Transverse colon (tissue), 4 donors: Measurements from ENCODE around the gene ZNF621. TPM values are rescaled to one million over a fixed set of nuclear protein-coding genes. Genes with fewer than 3 reads are reported as not detected.

Experiments used
- DNase-seq: peaks from one replicate; pipeline ENCODE4 v3.0.0-alpha.2; 2019
- H3K27ac ChIP-seq, 4 donors: fragments of 200-600 bp; sonication (generic); 2 replicates each; pipeline ENCODE4 v1.5.1; 2016 to 2018; ENCODE audit warnings: inconsistent platforms in 4 of 4
- H3K27me3 ChIP-seq: fragments of 200-600 bp; sonication (generic); 2 replicates; pipeline ENCODE4 v1.5.1; 2017; ENCODE audit warnings: inconsistent platforms
- H3K36me3 ChIP-seq, 4 donors: fragments of 200-600 bp; sonication (generic); 2 replicates each; pipeline ENCODE4 v1.5.1; 2017 to 2019; ENCODE audit warnings: inconsistent platforms in 4 of 4
- H3K4me1 ChIP-seq, 4 donors: fragments of 200-600 bp; sonication (generic); 2 replicates each; pipeline ENCODE4 v1.5.1; 2017 to 2020; ENCODE audit warnings: inconsistent platforms in 4 of 4
- H3K4me3 ChIP-seq, 4 donors: fragments of 200-600 bp; sonication (generic); 1 replicate in 1 of 4; 2 replicates in 3 of 4; pipeline versions ENCODE4 v1.5.1 to v1.6.1; 2017 to 2019; ENCODE audit warnings: inconsistent platforms in 4 of 4
- H3K9me3 ChIP-seq, 2 donors: fragments of 200-600 bp; sonication (generic); 2 replicates each; pipeline ENCODE4 v1.5.1; 2017 to 2019; ENCODE audit warnings: inconsistent platforms in 2 of 2
- EP300 ChIP-seq: sonication (generic); formaldehyde crosslinking; IDR thresholded peaks from one replicate; pipeline ENCODE4 v1.6.1; 2017; ENCODE audit warnings: antibody characterized with exemption, low read depth
- POLR2A ChIP-seq: fragments of 450-650 bp; IDR thresholded peaks from one replicate; pipeline ENCODE4 v1.6.1; 2016; ENCODE audit warnings: antibody characterized with exemption, mild to moderate bottlenecking, moderate library complexity
- POLR2AphosphoS5 ChIP-seq, 3 donors: sonication (generic); formaldehyde crosslinking; IDR thresholded peaks; one replicate each; pipeline ENCODE4 v1.6.1; 2016; ENCODE audit warnings: antibody characterized with exemption in 3 of 3
- WGBS, 2 donors: methylation state at CpG; one replicate each; pipeline ENCODE4 v1.1.5; 2018; ENCODE audit warnings: low coverage in 1 of 2; 5-methylcytosine and 5-hydroxymethylcytosine counted together
- in situ Hi-C, 4 donors: fragments of 200-750 bp; cut with MboI; loops; one replicate each; pipeline versions ENCODE4 v1.15.0 to v1.15.1; 2017; ENCODE audit warnings: low sequenced_read_pairs in 3 of 4, low pct_ligation_motif_present in 1 of 4, low pct_unique_long_range_greater_than_20kb in 1 of 4
- intact Hi-C: fragments of 100-400 bp; cut with DNase I; formaldehyde crosslinking; loops from one replicate; pipeline ENCODE4 v1.15.1; 2023; ENCODE audit warnings: low total_unique reads
- total RNA-seq, 4 donors: library from RNA; depleted of rRNA; stranded (reverse); fragments of >200 nt; gene quantifications; one replicate each; pipeline ENCODE4 v1.1.0, GENCODE V29; 2016
- TF ChIP-seq, protein P1 (sequence below), 5 experiments: fragments of 200-600 bp in 3 of 5; fragments of 450-650 bp in 2 of 5; sonication (generic) in 3 of 5; IDR thresholded peaks; 1 replicate in 2 of 5; 2 replicates in 3 of 5; pipeline ENCODE4 v1.5.1; 2016 to 2017; ENCODE audit warnings: antibody characterized with exemption in 5 of 5, inconsistent platforms in 3 of 5, mild to moderate bottlenecking in 2 of 5, moderate library complexity in 1 of 5

ZNF621 gene
- total RNA-seq, 4 donors from 2014 or later, result 11.9 to 21.9 (median 16.2) TPM

- no peak overlapping the region for H3K4me3 ChIP-seq
- H3K27ac ChIP-seq, result no peak overlapping the region
- WGBS, 2 donors, result 100% methylated on average over 1 of the region's 1 CpG
- H3K9me3 ChIP-seq, result no peaks in the 10 kb centered on the region
- H3K4me1 ChIP-seq, result peaks cover 0 to 8% (median 0%) of the 10 kb centered on the region in 4 donors
- intact Hi-C loops (loop anchor here (5.0 kb wide), 1 partner anchor 1296 kb away; no protein-coding TSS in a partner anchor), in situ Hi-C loops (loop anchor here (5.0 to 25.0 kb wide), 10 partner anchors 244 to 1301 kb away; partner anchors contain the start of gene CTNNB1 (in 1 of the 4))
- no peak for DNase-seq
- H3K27me3 ChIP-seq, result no peaks in the 10 kb centered on the region
- no peaks in the 10 kb centered on the region for H3K36me3 ChIP-seq
- TF ChIP-seq, protein P1, sequence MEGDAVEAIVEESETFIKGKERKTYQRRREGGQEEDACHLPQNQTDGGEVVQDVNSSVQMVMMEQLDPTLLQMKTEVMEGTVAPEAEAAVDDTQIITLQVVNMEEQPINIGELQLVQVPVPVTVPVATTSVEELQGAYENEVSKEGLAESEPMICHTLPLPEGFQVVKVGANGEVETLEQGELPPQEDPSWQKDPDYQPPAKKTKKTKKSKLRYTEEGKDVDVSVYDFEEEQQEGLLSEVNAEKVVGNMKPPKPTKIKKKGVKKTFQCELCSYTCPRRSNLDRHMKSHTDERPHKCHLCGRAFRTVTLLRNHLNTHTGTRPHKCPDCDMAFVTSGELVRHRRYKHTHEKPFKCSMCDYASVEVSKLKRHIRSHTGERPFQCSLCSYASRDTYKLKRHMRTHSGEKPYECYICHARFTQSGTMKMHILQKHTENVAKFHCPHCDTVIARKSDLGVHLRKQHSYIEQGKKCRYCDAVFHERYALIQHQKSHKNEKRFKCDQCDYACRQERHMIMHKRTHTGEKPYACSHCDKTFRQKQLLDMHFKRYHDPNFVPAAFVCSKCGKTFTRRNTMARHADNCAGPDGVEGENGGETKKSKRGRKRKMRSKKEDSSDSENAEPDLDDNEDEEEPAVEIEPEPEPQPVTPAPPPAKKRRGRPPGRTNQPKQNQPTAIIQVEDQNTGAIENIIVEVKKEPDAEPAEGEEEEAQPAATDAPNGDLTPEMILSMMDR (IDR thresholded peaks at IDR 0.05), result no peak
Measured at GRCh38 chr3:40581166-40581565, 56.4 kb downstream of the ZNF621 start.

DNA sequence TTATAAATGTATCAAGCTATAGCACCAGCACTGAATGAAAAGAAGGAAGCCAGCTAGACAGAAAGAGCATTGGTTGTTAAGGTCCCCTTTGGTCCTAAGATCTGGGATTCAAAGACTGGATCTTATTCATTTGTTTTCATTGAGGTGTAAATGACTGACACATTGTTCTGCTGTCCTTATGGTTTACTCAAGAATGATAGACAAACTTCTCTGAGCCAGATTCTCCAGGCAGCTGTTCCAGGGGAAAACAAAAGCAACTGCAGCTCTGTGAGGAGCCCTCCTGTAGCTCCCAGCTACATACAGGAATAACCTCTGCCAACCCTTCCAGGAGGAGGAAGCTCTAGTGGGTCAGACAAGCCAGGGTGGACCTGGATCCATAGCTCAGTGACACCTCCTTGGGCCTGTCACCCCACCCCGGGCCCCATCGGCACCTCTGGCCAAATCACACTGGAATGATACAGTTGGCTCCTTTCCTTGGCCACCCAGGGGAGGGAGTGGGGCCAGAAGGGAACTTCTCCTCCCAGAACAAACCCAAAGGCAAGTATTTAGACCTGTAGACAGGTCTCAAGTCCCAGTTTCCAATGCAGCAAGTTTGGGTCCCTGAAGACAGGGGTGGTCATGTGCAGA lies 57.8 kb downstream of the ZNF621 start:
- H3K4me1 ChIP-seq, result peaks cover 0 to 8% (median 0%) of the 10 kb centered on the region in 4 donors
- no peaks in the 10 kb centered on the region for H3K27me3 ChIP-seq
- H3K27ac ChIP-seq, result no peak overlapping the region
- no peaks in the 10 kb centered on the region for H3K9me3 ChIP-seq
- TF ChIP-seq POLR2AphosphoS5 (IDR thresholded peaks at IDR 0.05) (no peak), POLR2A (no peak), EP300 (no peak)
- TF ChIP-seq, protein P1 (IDR thresholded peaks at IDR 0.05), result no peak
- H3K36me3 ChIP-seq, result no peaks in the 10 kb centered on the region
- 60 to 69% methylated on average over 2 of the region's 2 CpGs for WGBS, 2 donors
- H3K4me3 ChIP-seq, result no peak overlapping the region
- intact Hi-C loops, result loop anchor here (5.0 kb wide), 1 partner anchor 1295 kb away; no protein-coding TSS in a partner anchor
- in situ Hi-C loops, result loop anchor here (5.0 to 25.0 kb wide), 10 partner anchors 245 to 1300 kb away; partner anchors contain the start of gene CTNNB1 (in 1 of the 4)
- DNase-seq, result no peak

DNA sequence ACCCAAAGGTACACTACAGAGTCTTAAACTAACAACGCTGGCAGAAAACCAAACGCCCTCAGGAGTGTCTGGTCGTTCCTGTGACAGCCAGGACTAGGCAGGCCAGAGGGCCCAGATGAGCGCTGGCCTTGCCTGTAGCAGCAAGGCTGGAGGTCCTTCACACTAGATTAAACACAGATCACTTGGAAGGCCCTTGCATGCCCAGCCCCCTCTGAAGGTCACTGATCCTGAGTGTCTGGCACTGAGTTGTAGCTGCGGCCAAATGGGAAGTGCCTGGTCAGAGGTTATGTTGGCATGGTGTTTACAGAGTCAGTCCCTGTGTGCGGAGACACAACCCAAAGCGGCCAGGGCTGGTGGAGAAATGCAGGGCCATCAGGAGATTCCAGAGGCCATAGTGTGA lies 58.9 kb downstream of the ZNF621 start:
- Histone ChIP-seq H3K9me3 (no peaks in the 10 kb centered on the region), H3K27ac (no peak overlapping the region), H3K27me3 (no peaks in the 10 kb centered on the region), H3K4me1 (peaks cover 0 to 8% (median 0%) of the 10 kb centered on the region in 4 donors), H3K36me3 (no peaks in the 10 kb centered on the region), H3K4me3 (no peak overlapping the region)
- no peak for DNase-seq
- intact Hi-C loops (loop anchor here (5.0 kb wide), 1 partner anchor 1294 kb away; no protein-coding TSS in a partner anchor), in situ Hi-C loops (loop anchor here (5.0 to 25.0 kb wide), 10 partner anchors 246 to 1299 kb away; partner anchors contain the start of gene CTNNB1 (in 1 of the 4))
- WGBS, 2 donors, result 95% methylated on average over 7 of the region's 7 CpGs; no CpG with 5 or more reads in 1 of the 2 donors
- TF ChIP-seq, protein P1 (IDR thresholded peaks at IDR 0.05), result no peak
- TF ChIP-seq EP300, result no peak
- TF ChIP-seq POLR2AphosphoS5 (IDR thresholded peaks at IDR 0.05), result no peak
- no peak for TF ChIP-seq POLR2A

- DNase-seq, result peak; percentile 85
Measured at GRCh38 chr3:40584625-40585189, 59.9 kb downstream of the ZNF621 start.

More at GRCh38 chr3:40584625-40585189, 59.9 kb downstream of the ZNF621 start:
- intact Hi-C loops, result loop anchor here (5.0 kb wide), 1 partner anchor 1293 kb away; no protein-coding TSS in a partner anchor
- TF ChIP-seq, protein P1 (IDR thresholded peaks at IDR 0.05), result peak; percentile 89 to 97 (median 93)
- TF ChIP-seq POLR2AphosphoS5 (IDR thresholded peaks at IDR 0.05) (peak in 1 of 3 donors; percentile 18), EP300 (no peak)
- no peaks in the 10 kb centered on the region for H3K9me3 ChIP-seq
- H3K4me3 ChIP-seq, result no peak overlapping the region
- no peaks in the 10 kb centered on the region for H3K27me3 ChIP-seq
- peaks cover 0 to 8% (median 0%) of the 10 kb centered on the region in 4 donors for H3K4me1 ChIP-seq
- H3K27ac ChIP-seq, result no peak overlapping the region
- 32 to 51% methylated on average over 8 to 15 of the region's 15 CpGs for WGBS, 2 donors
- in situ Hi-C loops, result loop anchor here (5.0 to 25.0 kb wide), 10 partner anchors 247 to 1298 kb away; partner anchors contain the start of gene CTNNB1 (in 1 of the 4)
- no peaks in the 10 kb centered on the region for H3K36me3 ChIP-seq
